ENCODE results near the gene IRF7.
"Not testable (repeated sequence)": the region's sequence is repeated elsewhere in the genome, so short reads cannot be mapped to it uniquely, and the experiment has no call there.

The IRF7 gene

GRCh38 chr11:615504-616319 lies at the start of gene IRF7:
Gene IRF7 (minus strand): TSS chr11:615950. CDS start chr11:615364, 586 bp downstream.
- Mint-ChIP-seq H3K4me3 (peak within 1 kb of the TSS; percentile 89), H3K27ac (peak within 1 kb of the TSS; percentile 97), H3K27me3 (ENCODE audit: low read depth) (no peaks in the 10 kb centered on the region), H3K36me3 (ENCODE audit: low read depth) (peaks cover 19% of the 10 kb centered on the region), H3K9me3 (no peaks in the 10 kb centered on the region), H3K4me1 (ENCODE audit: low read depth) (peaks cover 16% of the 10 kb centered on the region)
- peak; percentile 91 for DNase-seq (ENCODE audit: low spot score)

- DNase-seq (ENCODE audit: low spot score) = no peak
- H3K9me3 Mint-ChIP-seq = no peaks in the 10 kb centered on the region
- peaks cover 12% of the 10 kb centered on the region for H3K36me3 Mint-ChIP-seq (ENCODE audit: low read depth)
These were observed 49.4 kb upstream of the IRF7 start for GRCh38 chr11:665062-665703.

GRCh38 chr11:662689-663274 lies 47.0 kb upstream of the IRF7 start:
- H3K4me3 Mint-ChIP-seq = no peak overlapping the region
- peak; percentile 15 for DNase-seq (ENCODE audit: low spot score)
- no peaks in the 10 kb centered on the region for H3K9me3 Mint-ChIP-seq
- H3K36me3 Mint-ChIP-seq (ENCODE audit: low read depth) = peaks cover 11% of the 10 kb centered on the region
- no peaks in the 10 kb centered on the region for H3K4me1 Mint-ChIP-seq (ENCODE audit: low read depth)
- no peak overlapping the region for H3K27ac Mint-ChIP-seq
- H3K27me3 Mint-ChIP-seq (ENCODE audit: low read depth) = no peaks in the 10 kb centered on the region

More at GRCh38 chr11:665062-665703, 49.4 kb upstream of the IRF7 start:
- H3K27ac Mint-ChIP-seq = no peak overlapping the region
- no peaks in the 10 kb centered on the region for H3K27me3 Mint-ChIP-seq (ENCODE audit: low read depth)
- H3K4me3 Mint-ChIP-seq = no peak overlapping the region
- H3K4me1 Mint-ChIP-seq (ENCODE audit: low read depth) = no peaks in the 10 kb centered on the region

DNA sequence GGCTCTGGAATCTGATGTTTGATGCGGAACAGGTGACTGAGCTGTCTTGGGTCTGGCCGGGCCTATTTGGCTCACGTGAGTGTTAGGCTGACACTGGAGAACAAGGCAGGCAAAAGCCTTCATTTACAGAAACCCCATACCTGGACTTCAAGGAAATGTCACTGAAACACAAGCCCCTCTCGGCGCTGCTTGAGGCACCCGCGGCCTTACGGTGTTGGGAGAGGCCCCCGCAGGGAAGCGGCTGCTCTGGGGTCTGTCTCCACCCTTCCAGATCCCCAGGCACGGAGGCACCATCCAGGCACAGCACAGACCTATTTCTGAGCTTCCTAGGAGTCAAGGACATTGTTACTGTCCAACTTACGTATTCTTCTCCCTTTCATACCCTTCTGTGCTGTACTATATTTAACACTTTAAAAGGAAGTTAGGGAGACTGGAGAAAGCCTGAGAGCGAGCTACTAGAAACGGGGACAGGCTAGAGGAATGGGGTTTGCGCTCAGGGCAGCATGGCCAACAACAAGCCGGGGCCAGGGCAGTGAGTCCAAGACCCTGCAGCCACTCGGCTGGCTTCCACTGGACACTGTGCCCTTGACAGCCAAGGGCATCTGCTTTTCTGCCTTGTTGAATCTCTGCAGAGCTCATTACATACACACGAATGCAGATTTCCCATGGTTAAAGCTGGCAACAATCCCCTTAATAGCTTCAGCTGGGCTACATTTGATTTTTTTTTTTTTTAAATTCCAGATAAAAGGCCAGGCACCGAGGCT lies 45.1 kb upstream of the IRF7 start:
- peaks cover 11% of the 10 kb centered on the region for H3K36me3 Mint-ChIP-seq (ENCODE audit: low read depth)
- DNase-seq (ENCODE audit: low spot score) = no peak
- no peaks in the 10 kb centered on the region for H3K27me3 Mint-ChIP-seq (ENCODE audit: low read depth)
- no peaks in the 10 kb centered on the region for H3K4me1 Mint-ChIP-seq (ENCODE audit: low read depth)
- no peak overlapping the region for H3K27ac Mint-ChIP-seq
- no peaks in the 10 kb centered on the region for H3K9me3 Mint-ChIP-seq
- H3K4me3 Mint-ChIP-seq = no peak overlapping the region

- peaks cover 11% of the 10 kb centered on the region for H3K36me3 Mint-ChIP-seq (ENCODE audit: low read depth)
- no peak for DNase-seq (ENCODE audit: low spot score)
- no peak overlapping the region for H3K4me3 Mint-ChIP-seq
- no peaks in the 10 kb centered on the region for H3K27me3 Mint-ChIP-seq (ENCODE audit: low read depth)
- H3K9me3 Mint-ChIP-seq = no peaks in the 10 kb centered on the region
- no peaks in the 10 kb centered on the region for H3K4me1 Mint-ChIP-seq (ENCODE audit: low read depth)
- no peak overlapping the region for H3K27ac Mint-ChIP-seq
These were observed 44.5 kb upstream of the IRF7 start for GRCh38 chr11:660281-660680.

- Mint-ChIP-seq H3K4me3 (no peak overlapping the region), H3K36me3 (ENCODE audit: low read depth) (peaks cover 11% of the 10 kb centered on the region), H3K4me1 (ENCODE audit: low read depth) (no peaks in the 10 kb centered on the region), H3K27me3 (ENCODE audit: low read depth) (no peaks in the 10 kb centered on the region), H3K9me3 (no peaks in the 10 kb centered on the region), H3K27ac (no peak overlapping the region)
- no peak for DNase-seq (ENCODE audit: low spot score)
These were observed 43.9 kb upstream of the IRF7 start for GRCh38 chr11:659532-660085.

GRCh38 chr11:657691-658126 lies 42.0 kb upstream of the IRF7 start:
- Mint-ChIP-seq H3K9me3 (no peaks in the 10 kb centered on the region), H3K4me1 (ENCODE audit: low read depth) (no peaks in the 10 kb centered on the region), H3K36me3 (ENCODE audit: low read depth) (peaks cover 8% of the 10 kb centered on the region), H3K27me3 (ENCODE audit: low read depth) (no peaks in the 10 kb centered on the region), H3K27ac (no peak overlapping the region), H3K4me3 (no peak overlapping the region)
- no peak for DNase-seq (ENCODE audit: low spot score)

- Mint-ChIP-seq H3K36me3 (ENCODE audit: low read depth) (peaks cover 4% of the 10 kb centered on the region), H3K4me1 (ENCODE audit: low read depth) (no peaks in the 10 kb centered on the region), H3K9me3 (no peaks in the 10 kb centered on the region), H3K27me3 (ENCODE audit: low read depth) (no peaks in the 10 kb centered on the region), H3K27ac (no peak overlapping the region), H3K4me3 (no peak overlapping the region)
- DNase-seq (ENCODE audit: low spot score) = no peak
These were observed 41.1 kb upstream of the IRF7 start for GRCh38 chr11:656866-657265.

DNA sequence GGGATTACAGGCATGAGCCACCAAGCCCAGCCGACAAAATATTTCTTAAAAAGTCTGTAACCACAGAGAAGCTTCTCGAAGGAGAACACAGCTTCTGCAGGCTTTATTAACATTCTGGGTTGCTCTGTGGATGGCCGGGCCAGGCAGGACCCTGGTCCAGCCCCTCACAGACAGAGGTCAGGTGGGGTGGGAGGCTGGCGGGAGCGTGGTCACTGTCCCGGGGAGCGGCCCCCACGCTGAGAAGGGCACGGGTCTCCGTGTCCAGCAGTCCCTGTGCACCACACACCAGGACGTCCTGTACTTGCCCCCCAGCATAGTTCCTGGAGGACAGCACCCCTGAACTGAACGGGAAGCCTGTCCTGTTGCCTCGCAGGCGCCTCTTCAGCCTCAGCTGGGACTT lies 40.7 kb upstream of the IRF7 start:
- Mint-ChIP-seq H3K27ac (no peak overlapping the region), H3K4me1 (ENCODE audit: low read depth) (no peaks in the 10 kb centered on the region), H3K4me3 (no peak overlapping the region), H3K9me3 (no peaks in the 10 kb centered on the region), H3K27me3 (ENCODE audit: low read depth) (no peaks in the 10 kb centered on the region), H3K36me3 (ENCODE audit: low read depth) (peaks cover 5% of the 10 kb centered on the region)
- DNase-seq (ENCODE audit: low spot score) = no peak

- H3K27me3 Mint-ChIP-seq (ENCODE audit: low read depth) = no peaks in the 10 kb centered on the region
- H3K4me1 Mint-ChIP-seq (ENCODE audit: low read depth) = no peaks in the 10 kb centered on the region
- no peak overlapping the region for H3K27ac Mint-ChIP-seq
These were observed 39.4 kb upstream of the IRF7 start for GRCh38 chr11:655036-655726.

GRCh38 chr11:654444-654843 lies 38.7 kb upstream of the IRF7 start:
- not testable (repeated sequence) for H3K4me1 Mint-ChIP-seq (ENCODE audit: low read depth); H3K4me3 Mint-ChIP-seq; DNase-seq (ENCODE audit: low spot score); H3K27me3 Mint-ChIP-seq (ENCODE audit: low read depth); H3K9me3 Mint-ChIP-seq; H3K27ac Mint-ChIP-seq; H3K36me3 Mint-ChIP-seq (ENCODE audit: low read depth)

More at GRCh38 chr11:655036-655726, 39.4 kb upstream of the IRF7 start:
- Mint-ChIP-seq H3K9me3 (no peaks in the 10 kb centered on the region), H3K36me3 (ENCODE audit: low read depth) (peaks cover 7% of the 10 kb centered on the region), H3K4me3 (no peak overlapping the region)
- no peak for DNase-seq (ENCODE audit: low spot score)

DNA sequence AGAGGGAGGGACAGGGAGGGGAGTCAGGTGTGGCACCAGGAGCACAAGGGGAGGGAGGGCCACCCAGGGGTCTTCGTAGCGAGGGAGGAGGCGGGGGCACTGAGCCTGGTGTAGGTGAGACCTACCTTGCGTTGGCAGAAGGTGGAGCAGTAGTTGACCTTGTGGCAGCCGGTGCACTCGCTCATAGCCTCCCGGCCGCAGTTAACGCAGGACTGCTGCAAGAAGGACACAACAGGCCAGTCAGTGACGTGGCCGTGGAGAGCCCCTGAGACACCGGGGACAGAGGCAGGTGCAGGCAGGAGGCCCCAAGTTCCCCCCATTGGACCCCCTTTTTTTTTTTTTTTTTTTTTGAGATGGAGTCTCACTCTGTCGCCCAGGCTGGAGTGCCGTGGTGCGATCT lies 38.1 kb upstream of the IRF7 start:
- Mint-ChIP-seq H3K36me3 (ENCODE audit: low read depth) (peaks cover 5% of the 10 kb centered on the region), H3K9me3 (no peaks in the 10 kb centered on the region), H3K27me3 (ENCODE audit: low read depth) (no peaks in the 10 kb centered on the region), H3K4me3 (no peak overlapping the region), H3K27ac (no peak overlapping the region), H3K4me1 (ENCODE audit: low read depth) (no peaks in the 10 kb centered on the region)
- no peak for DNase-seq (ENCODE audit: low spot score)

GRCh38 chr11:653136-653535 lies 37.4 kb upstream of the IRF7 start:
- not testable (repeated sequence) for H3K27me3 Mint-ChIP-seq (ENCODE audit: low read depth); H3K4me1 Mint-ChIP-seq (ENCODE audit: low read depth); H3K9me3 Mint-ChIP-seq; DNase-seq (ENCODE audit: low spot score); H3K36me3 Mint-ChIP-seq (ENCODE audit: low read depth); H3K27ac Mint-ChIP-seq; H3K4me3 Mint-ChIP-seq

All from T-helper 2 cell treated with Interferon-gamma antibody and Interleukin-4, amounts not matched to agents 5 μg/mL and 100 μg/mL, for 36 hours (primary cell).